ENCODE data around the gene UQCR10.

DNA sequence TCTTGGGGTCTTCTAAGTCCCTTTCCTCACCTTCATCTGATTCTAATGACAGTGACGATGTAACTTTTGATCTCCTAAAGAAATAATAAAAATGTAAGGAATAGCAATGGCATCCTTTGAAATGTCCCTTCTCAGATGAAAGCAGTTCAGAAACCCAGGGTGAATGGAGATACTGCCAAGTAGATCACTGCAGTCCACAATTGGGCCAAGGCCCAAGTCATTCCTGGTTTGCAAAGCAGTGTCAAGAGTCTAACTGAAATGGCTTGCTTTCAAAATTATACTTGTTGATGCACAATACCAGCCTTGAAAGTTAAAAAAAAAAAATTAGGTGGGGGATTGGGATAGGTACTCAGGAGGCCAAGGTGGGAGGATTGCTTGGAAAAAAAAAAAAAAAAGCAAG lies 50.6 kb downstream of the UQCR10 start:
- TF ChIP-seq, protein P1, sequence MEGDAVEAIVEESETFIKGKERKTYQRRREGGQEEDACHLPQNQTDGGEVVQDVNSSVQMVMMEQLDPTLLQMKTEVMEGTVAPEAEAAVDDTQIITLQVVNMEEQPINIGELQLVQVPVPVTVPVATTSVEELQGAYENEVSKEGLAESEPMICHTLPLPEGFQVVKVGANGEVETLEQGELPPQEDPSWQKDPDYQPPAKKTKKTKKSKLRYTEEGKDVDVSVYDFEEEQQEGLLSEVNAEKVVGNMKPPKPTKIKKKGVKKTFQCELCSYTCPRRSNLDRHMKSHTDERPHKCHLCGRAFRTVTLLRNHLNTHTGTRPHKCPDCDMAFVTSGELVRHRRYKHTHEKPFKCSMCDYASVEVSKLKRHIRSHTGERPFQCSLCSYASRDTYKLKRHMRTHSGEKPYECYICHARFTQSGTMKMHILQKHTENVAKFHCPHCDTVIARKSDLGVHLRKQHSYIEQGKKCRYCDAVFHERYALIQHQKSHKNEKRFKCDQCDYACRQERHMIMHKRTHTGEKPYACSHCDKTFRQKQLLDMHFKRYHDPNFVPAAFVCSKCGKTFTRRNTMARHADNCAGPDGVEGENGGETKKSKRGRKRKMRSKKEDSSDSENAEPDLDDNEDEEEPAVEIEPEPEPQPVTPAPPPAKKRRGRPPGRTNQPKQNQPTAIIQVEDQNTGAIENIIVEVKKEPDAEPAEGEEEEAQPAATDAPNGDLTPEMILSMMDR (conservative IDR thresholded peaks at IDR 0.05; ENCODE audit: low read depth, low read length), result no peak
- no peak for TF ChIP-seq EZH2 (IDR thresholded peaks at IDR 0.05; ENCODE audit: borderline replicate concordance, low read depth, low read length, poor library complexity, severe bottlenecking)
